Activated T-helper 9 cell treated with anti-CD3 and anti-CD28 coated beads, Interleukin-2, amount 50 U/mL, for 16 hours (primary cell): Measurements from ENCODE around the gene MAGEB6B.
"Not testable (repeated sequence)": the region's sequence is repeated elsewhere in the genome, so short reads cannot be mapped to it uniquely, and the experiment has no call there.

Experiments
- DNase-seq: peaks from one replicate; pipeline ENCODE4 v3.0.0-alpha.2; 2020; ENCODE audit warnings: low read depth

Gene MAGEB6B, protein sequence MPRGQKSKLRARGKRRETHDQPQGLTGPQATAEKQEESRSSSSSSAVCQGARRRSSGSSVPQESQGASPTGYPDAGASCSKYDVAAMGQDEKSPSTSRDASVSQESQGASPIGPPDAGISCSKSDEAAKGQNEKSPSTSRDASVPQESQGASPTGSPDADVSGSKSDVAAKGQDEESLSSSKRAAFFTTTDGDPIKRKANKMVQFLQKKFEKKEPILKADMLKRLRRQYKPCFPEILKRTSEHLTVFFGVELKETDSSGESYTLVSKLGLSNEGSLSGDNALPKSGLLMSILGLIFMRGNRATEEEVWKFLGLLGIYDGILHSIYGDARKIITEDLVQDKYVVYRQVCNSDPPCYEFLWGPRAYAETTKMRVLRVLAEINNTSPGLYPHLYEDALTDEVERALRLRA

DNA sequence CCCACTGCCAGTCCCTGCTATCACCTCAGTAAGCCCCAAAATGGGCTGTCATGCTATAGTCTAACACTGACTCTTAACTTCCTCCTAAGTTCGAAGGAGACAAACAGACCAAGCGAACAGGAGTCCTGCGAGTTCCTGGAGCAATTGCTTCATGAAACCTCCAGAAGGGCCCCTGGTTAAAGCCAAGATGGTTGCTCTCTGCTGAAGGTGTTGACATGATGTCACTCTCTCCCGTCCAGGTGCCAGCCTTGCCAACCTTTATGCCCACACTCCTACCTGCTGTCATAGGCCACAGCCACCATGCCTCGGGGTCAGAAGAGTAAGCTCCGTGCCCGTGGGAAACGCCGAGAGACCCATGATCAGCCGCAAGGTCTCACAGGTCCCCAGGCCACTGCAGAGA is at the start of gene MAGEB6B:
Gene MAGEB6B, plus strand, starts transcription at position 301 of the 400 bp plus-strand sequence. Its CDS starts 0 bp downstream, at position 301.
- no peak for DNase-seq

DNA sequence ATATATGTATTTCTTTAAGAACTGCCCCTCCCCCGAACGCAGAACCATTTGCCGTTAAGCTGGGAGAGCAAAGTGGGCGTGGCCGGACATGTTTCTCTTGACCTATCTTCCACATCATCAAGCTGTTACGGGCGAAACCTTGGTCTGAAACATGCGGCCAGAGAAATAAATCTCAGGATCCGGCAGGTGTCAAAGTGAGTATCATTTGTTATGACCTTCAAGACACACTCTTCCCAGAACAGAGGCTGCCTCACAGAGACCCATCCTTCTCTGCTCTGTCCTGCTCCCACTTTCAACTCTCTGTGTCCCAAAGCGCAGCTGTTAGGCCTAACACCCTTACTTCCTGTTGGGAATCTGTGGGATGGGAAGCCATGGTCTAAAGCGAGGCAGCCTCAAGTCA is 22.1 kb upstream of the MAGEB6B start, which contains the start of gene MAGEB18:
Gene MAGEB18, plus strand, starts transcription at position 70 of the 400 bp plus-strand sequence. CDS start 643 bp downstream, outside the sequence.
- DNase-seq = no peak

DNA sequence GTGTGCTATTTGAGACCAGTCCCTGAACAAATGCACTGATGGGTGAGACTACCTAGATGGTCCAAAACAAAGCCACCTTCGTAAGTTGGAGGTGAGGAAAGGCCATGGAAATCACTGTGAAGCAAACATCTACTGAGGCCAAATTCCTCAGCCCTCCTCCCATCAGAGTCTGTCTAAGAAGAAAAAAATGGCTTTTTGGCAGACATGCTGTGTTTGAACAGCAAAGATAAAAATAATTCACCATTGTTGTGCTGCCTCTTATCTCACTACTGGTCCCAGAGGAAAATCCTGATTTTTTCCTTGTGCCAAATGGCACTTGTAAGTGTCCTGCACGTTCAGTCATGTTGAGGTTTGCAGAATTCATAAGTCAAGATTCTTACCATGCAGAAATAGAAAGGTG is 14.4 kb upstream of the MAGEB6B start:
- no peak for DNase-seq

DNA sequence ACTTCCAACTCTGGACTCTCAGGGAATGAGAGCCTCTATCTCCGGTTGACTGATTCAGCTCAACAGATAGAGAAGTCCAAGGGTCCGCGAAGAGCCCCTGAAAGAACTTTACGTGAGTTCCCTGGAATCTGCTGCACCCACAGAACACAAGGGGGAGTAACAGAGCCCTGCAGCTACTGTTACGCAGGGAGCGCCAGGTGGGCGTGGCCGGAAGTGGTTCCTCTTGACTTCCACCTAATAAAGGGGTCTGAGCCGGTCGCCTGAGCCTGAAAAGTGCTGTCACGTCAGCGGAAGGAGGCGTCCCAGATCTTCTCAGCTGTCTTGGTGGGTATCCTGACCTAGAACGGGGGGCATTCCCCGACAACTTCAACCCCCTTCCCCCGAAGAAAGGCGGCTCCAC is 31.8 kb downstream of the MAGEB6B start, which contains the start of gene MAGEB6:
Gene MAGEB6, plus strand, starts transcription at position 237 of the 400 bp plus-strand sequence. CDS start 1,407 bp downstream, outside the sequence.
- no peak for DNase-seq

DNA sequence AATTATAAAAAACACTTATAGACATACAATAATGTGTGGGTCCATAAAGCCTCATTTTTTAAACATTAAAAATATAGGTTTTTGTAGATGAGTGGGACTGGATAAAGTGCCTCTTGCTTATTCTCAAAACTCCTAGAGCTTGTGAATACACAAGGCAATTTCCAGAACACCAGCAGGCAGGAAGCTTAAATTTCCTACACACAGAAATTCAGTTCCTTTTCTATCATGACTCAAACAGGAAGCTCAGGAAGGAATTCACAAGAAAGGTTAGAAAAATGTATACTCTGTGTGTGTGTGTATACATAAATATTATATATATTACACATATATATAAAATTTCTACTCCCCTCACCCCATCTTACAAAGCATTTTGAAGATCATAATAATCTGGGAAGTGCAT is 43.2 kb downstream of the MAGEB6B start:
- no peak for DNase-seq

DNA sequence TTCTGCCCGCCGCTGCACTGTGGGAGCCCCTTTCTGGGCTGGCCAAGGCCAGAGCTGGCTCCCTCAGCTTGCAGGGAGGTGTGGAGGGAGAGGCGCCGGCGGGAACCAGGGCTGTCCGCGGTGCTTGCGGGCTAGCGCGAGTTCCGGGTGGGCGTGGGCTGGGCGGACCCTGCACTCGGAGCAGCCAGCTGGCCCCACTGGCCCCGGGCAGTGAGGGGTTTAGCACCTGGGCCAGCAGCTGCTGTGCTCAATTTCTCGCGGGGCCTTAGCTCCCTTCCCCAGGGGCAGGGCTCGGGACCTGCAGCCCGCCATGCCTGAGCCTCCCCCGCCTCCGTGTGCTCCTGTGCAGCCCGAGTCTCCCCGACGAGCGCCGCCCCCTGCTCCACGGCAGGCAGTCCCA is 44.3 kb downstream of the MAGEB6B start:
- not testable (repeated sequence) for DNase-seq

DNA sequence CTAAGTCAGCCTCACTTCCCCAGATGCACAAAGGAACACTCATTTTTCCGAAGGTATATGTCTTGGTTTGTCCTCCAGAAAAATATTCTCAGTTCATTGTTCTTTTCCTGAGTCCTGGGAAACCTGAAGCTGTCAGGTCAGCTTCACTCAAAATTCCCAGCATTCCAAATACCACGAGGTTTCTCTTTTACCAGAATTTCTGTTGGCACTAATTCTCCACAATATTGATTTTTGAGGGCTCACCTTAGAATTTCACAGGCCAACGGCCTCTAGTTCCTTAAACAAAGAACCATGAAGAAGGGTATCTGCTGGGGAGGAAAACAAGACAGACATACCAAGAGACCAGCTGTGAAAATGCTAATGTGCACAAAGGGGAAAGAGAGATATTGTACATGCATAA is 47.6 kb downstream of the MAGEB6B start:
- no peak for DNase-seq
